ENCODE measurements around the gene FRMD4A.
"Not testable (repeated sequence)": the region's sequence is repeated elsewhere in the genome, so short reads cannot be mapped to it uniquely, and the experiment has no call there.

Gene FRMD4A

GRCh38 chr10:13961097-13961496 is 369.6 kb downstream of the FRMD4A start:
- H3K4me1 ChIP-seq (ENCODE audit: control insufficient read depth in 5 of 5, insufficient read depth in 5 of 5, low read length in 5 of 5), result peaks cover 0 to 16% (median 11%) of the 10 kb centered on the region in 5 donors
- H3K9ac ChIP-seq (ENCODE audit: low read length in 5 of 5), result no peak overlapping the region
- H3K4me3 ChIP-seq (ENCODE audit: low read depth in 1 of 5, low read length in 5 of 5), result no peak overlapping the region
- H3K36me3 ChIP-seq (ENCODE audit: control insufficient read depth in 5 of 5, insufficient read depth in 5 of 5, low read length in 5 of 5), result no peaks in the 10 kb centered on the region
- H3K9me3 ChIP-seq (ENCODE audit: control insufficient read depth in 5 of 5, low read length in 5 of 5), result no peaks in the 10 kb centered on the region
- H3K27ac ChIP-seq (ENCODE audit: low read depth, low read length), result no peak overlapping the region
- no peaks in the 10 kb centered on the region for H3K27me3 ChIP-seq (ENCODE audit: control insufficient read depth in 5 of 5, insufficient read depth in 4 of 5, low read length in 5 of 5)

DNA sequence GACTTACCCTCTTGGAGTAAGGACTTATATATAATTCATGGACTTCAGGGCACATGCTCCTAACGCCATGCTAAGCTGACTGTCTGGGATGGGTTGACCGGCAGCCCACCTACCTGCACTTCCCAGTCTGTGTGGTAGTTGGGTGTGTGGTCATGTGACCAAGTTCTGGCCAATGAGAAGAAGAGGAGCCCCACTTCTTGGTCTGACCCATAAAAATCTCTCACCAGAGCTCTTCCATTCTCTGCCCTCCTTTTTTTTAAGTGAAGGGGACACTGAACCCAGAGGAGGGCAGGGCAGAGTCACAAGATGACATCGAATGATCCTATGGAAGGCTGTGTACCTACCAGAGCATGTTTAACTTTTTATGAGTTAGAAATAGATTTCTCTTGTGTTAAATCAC is 370.1 kb downstream of the FRMD4A start:
- no peaks in the 10 kb centered on the region for H3K36me3 ChIP-seq (ENCODE audit: control insufficient read depth in 5 of 5, insufficient read depth in 5 of 5, low read length in 5 of 5)
- H3K4me3 ChIP-seq (ENCODE audit: low read depth in 1 of 5, low read length in 5 of 5), result no peak overlapping the region
- no peaks in the 10 kb centered on the region for H3K27me3 ChIP-seq (ENCODE audit: control insufficient read depth in 5 of 5, insufficient read depth in 4 of 5, low read length in 5 of 5)
- H3K9ac ChIP-seq (ENCODE audit: low read length in 5 of 5), result peak overlapping the region in 1 of 5 donors; percentile 60
- H3K4me1 ChIP-seq (ENCODE audit: control insufficient read depth in 5 of 5, insufficient read depth in 5 of 5, low read length in 5 of 5), result peaks cover 0 to 18% (median 12%) of the 10 kb centered on the region in 5 donors
- H3K27ac ChIP-seq (ENCODE audit: low read depth, low read length), result no peak overlapping the region
- H3K9me3 ChIP-seq (ENCODE audit: control insufficient read depth in 5 of 5, low read length in 5 of 5), result no peaks in the 10 kb centered on the region

DNA sequence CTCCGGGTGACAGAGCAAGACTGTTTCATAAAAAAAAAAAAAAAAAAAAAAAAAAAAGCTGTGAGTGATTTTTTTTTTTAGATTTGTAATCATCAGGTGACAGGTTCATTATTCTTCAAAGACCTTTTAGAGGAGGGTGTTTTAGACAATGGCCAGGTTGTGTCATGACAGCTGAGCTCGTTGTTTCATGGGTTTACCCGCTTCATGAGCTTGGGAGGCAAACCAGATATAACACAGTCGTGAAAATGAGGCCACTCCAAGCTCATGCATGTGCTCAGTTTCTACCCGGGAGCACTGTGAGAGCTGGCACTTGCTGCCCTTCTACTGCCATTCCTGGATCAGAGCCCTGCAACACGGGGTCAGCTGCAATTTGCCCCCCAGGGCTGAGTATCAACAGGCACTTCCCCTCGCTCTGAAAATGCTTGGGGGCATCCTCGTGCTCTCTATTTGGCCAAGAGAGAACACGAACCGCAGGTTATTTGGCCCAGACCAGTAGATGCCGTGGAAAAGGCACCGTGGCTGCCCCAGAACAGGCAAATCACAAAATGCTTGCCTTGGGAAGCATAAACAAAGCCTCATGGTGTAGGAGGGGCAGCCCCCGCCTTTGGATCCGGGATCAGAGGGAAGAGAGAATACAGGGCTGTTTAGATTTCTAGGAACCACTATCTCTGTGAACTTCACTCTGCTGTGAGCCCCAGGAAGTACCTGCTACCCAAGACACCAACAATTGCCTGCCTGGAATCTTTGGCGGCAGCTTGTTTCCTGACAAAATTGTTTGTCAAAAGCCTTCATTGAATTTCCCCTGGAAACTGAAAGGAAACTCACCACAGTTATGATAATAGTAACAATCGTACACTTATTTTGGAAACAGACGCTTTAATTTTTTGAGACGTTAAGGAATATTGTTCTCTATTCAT is 371.0 kb downstream of the FRMD4A start:
- Histone ChIP-seq H3K27ac (ENCODE audit: low read depth, low read length) (no peak overlapping the region), H3K9me3 (ENCODE audit: control insufficient read depth in 5 of 5, low read length in 5 of 5) (no peaks in the 10 kb centered on the region), H3K4me3 (ENCODE audit: low read depth in 1 of 5, low read length in 5 of 5) (peak overlapping the region in 1 of 5 donors; percentile 31), H3K4me1 (ENCODE audit: control insufficient read depth in 5 of 5, insufficient read depth in 5 of 5, low read length in 5 of 5) (peaks cover 0 to 19% (median 12%) of the 10 kb centered on the region in 5 donors), H3K36me3 (ENCODE audit: control insufficient read depth in 5 of 5, insufficient read depth in 5 of 5, low read length in 5 of 5) (no peaks in the 10 kb centered on the region), H3K9ac (ENCODE audit: low read length in 5 of 5) (peak overlapping the region in 1 of 5 donors; percentile 60), H3K27me3 (ENCODE audit: control insufficient read depth in 5 of 5, insufficient read depth in 4 of 5, low read length in 5 of 5) (no peaks in the 10 kb centered on the region)

GRCh38 chr10:13957856-13958255 is 372.9 kb downstream of the FRMD4A start:
- Histone ChIP-seq H3K9ac (ENCODE audit: low read length in 5 of 5) (no peak overlapping the region), H3K9me3 (ENCODE audit: control insufficient read depth in 5 of 5, low read length in 5 of 5) (no peaks in the 10 kb centered on the region), H3K27me3 (ENCODE audit: control insufficient read depth in 5 of 5, insufficient read depth in 4 of 5, low read length in 5 of 5) (no peaks in the 10 kb centered on the region), H3K4me1 (ENCODE audit: control insufficient read depth in 5 of 5, insufficient read depth in 5 of 5, low read length in 5 of 5) (peaks cover 0 to 19% (median 12%) of the 10 kb centered on the region in 5 donors), H3K27ac (ENCODE audit: low read depth, low read length) (no peak overlapping the region), H3K4me3 (ENCODE audit: low read depth in 1 of 5, low read length in 5 of 5) (no peak overlapping the region), H3K36me3 (ENCODE audit: control insufficient read depth in 5 of 5, insufficient read depth in 5 of 5, low read length in 5 of 5) (no peaks in the 10 kb centered on the region)

DNA sequence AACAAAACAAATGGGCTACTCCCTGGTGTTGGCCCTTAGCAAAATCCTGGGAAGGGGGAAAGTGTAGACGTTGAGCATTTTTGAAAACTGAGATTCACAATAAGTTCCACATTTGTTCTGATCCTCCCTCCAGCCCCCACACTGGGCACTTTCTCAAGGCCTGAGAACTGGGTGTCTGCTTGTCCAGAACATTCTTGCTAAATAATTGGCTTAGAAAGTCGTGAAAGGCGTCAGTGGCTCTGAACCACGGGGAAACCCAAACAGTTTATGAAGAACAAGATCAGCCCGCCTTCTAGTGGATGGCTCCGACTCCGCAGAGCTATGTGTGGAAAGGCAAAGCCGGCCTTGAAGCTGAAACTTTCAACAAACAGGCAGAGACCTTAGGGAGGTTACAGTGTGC is 373.9 kb downstream of the FRMD4A start:
- no peak overlapping the region for H3K4me3 ChIP-seq (ENCODE audit: low read depth in 1 of 5, low read length in 5 of 5)
- H3K4me1 ChIP-seq (ENCODE audit: control insufficient read depth in 5 of 5, insufficient read depth in 5 of 5, low read length in 5 of 5), result peaks cover 0 to 19% (median 12%) of the 10 kb centered on the region in 5 donors
- H3K9me3 ChIP-seq (ENCODE audit: control insufficient read depth in 5 of 5, low read length in 5 of 5), result no peaks in the 10 kb centered on the region
- H3K27ac ChIP-seq (ENCODE audit: low read depth, low read length), result peak overlapping the region; percentile 92
- no peaks in the 10 kb centered on the region for H3K27me3 ChIP-seq (ENCODE audit: control insufficient read depth in 5 of 5, insufficient read depth in 4 of 5, low read length in 5 of 5)
- peak overlapping the region in 2 of 5 donors; percentile 33 to 35 for H3K9ac ChIP-seq (ENCODE audit: low read length in 5 of 5)
- H3K36me3 ChIP-seq (ENCODE audit: control insufficient read depth in 5 of 5, insufficient read depth in 5 of 5, low read length in 5 of 5), result no peaks in the 10 kb centered on the region

DNA sequence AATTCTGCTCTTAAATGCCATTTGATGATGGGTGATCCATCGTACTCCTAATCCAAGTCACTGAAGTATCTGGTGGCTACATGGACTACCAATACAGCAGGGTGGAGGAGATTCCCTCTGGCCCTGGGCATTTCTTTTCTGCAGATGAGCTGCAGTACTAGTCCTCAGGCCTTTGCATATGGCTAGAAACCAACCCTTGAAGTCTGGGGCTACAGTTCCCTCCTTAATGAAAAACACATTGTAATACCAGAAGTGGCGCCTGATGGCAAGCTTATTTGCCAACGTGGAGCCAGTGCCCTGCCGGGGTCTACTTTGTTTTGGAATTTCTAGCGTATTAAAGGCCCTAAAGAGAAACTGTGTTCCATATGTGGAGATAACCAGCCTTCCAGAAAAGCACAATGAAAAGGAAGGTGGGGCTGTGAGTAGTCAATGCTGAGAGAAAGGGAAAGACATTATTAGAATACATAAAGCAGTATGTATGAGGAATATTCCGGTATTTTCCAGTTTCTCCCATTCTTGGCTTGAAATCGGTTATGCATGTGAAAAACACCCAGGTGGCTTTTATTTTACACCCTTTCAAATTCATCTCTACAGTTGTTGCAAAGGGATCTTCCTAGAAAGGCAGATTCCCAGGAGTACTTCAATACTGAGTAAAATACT is 375.2 kb downstream of the FRMD4A start:
- H3K27ac ChIP-seq (ENCODE audit: low read depth, low read length), result no peak overlapping the region
- H3K4me3 ChIP-seq (ENCODE audit: low read depth in 1 of 5, low read length in 5 of 5), result no peak overlapping the region
- peaks cover 0 to 18% (median 12%) of the 10 kb centered on the region in 5 donors for H3K4me1 ChIP-seq (ENCODE audit: control insufficient read depth in 5 of 5, insufficient read depth in 5 of 5, low read length in 5 of 5)
- H3K36me3 ChIP-seq (ENCODE audit: control insufficient read depth in 5 of 5, insufficient read depth in 5 of 5, low read length in 5 of 5), result no peaks in the 10 kb centered on the region
- H3K9ac ChIP-seq (ENCODE audit: low read length in 5 of 5), result no peak overlapping the region
- H3K27me3 ChIP-seq (ENCODE audit: control insufficient read depth in 5 of 5, insufficient read depth in 4 of 5, low read length in 5 of 5), result no peaks in the 10 kb centered on the region
- H3K9me3 ChIP-seq (ENCODE audit: control insufficient read depth in 5 of 5, low read length in 5 of 5), result no peaks in the 10 kb centered on the region

GRCh38 chr10:13954195-13954594 is 376.5 kb downstream of the FRMD4A start:
- peaks cover 0 to 13% (median 7%) of the 10 kb centered on the region in 5 donors for H3K4me1 ChIP-seq (ENCODE audit: control insufficient read depth in 5 of 5, insufficient read depth in 5 of 5, low read length in 5 of 5)
- not testable (repeated sequence) for H3K27me3 ChIP-seq (ENCODE audit: control insufficient read depth in 5 of 5, insufficient read depth in 4 of 5, low read length in 5 of 5); H3K27ac ChIP-seq (ENCODE audit: low read depth, low read length); H3K36me3 ChIP-seq (ENCODE audit: control insufficient read depth in 5 of 5, insufficient read depth in 5 of 5, low read length in 5 of 5); H3K9me3 ChIP-seq (ENCODE audit: control insufficient read depth in 5 of 5, low read length in 5 of 5); H3K9ac ChIP-seq (ENCODE audit: low read length in 5 of 5); H3K4me3 ChIP-seq (ENCODE audit: low read depth in 1 of 5, low read length in 5 of 5)

GRCh38 chr10:13953371-13953770 is 377.4 kb downstream of the FRMD4A start:
- H3K9me3 ChIP-seq (ENCODE audit: control insufficient read depth in 5 of 5, low read length in 5 of 5), result no peaks in the 10 kb centered on the region
- no peak overlapping the region for H3K9ac ChIP-seq (ENCODE audit: low read length in 5 of 5)
- H3K27ac ChIP-seq (ENCODE audit: low read depth, low read length), result no peak overlapping the region
- H3K36me3 ChIP-seq (ENCODE audit: control insufficient read depth in 5 of 5, insufficient read depth in 5 of 5, low read length in 5 of 5), result no peaks in the 10 kb centered on the region
- H3K27me3 ChIP-seq (ENCODE audit: control insufficient read depth in 5 of 5, insufficient read depth in 4 of 5, low read length in 5 of 5), result no peaks in the 10 kb centered on the region
- H3K4me1 ChIP-seq (ENCODE audit: control insufficient read depth in 5 of 5, insufficient read depth in 5 of 5, low read length in 5 of 5), result peaks cover 0 to 13% (median 7%) of the 10 kb centered on the region in 5 donors
- H3K4me3 ChIP-seq (ENCODE audit: low read depth in 1 of 5, low read length in 5 of 5), result no peak overlapping the region

- Histone ChIP-seq H3K4me1 (ENCODE audit: control insufficient read depth in 5 of 5, insufficient read depth in 5 of 5, low read length in 5 of 5) (peaks cover 3 to 15% (median 7%) of the 10 kb centered on the region in 5 donors), H3K27me3 (ENCODE audit: control insufficient read depth in 5 of 5, insufficient read depth in 4 of 5, low read length in 5 of 5) (no peaks in the 10 kb centered on the region), H3K9me3 (ENCODE audit: control insufficient read depth in 5 of 5, low read length in 5 of 5) (no peaks in the 10 kb centered on the region), H3K9ac (ENCODE audit: low read length in 5 of 5) (no peak overlapping the region), H3K4me3 (ENCODE audit: low read depth in 1 of 5, low read length in 5 of 5) (no peak overlapping the region), H3K36me3 (ENCODE audit: control insufficient read depth in 5 of 5, insufficient read depth in 5 of 5, low read length in 5 of 5) (no peaks in the 10 kb centered on the region), H3K27ac (ENCODE audit: low read depth, low read length) (no peak overlapping the region)
Observed at GRCh38 chr10:13950543-13950939, 380.2 kb downstream of the FRMD4A start.
